GM12872 (cell line): ENCODE results near the gene C6orf62.

Experiments used
- TF ChIP-seq, protein P1 (sequence below): IDR thresholded peaks from 3 replicates; pipeline ENCODE4 v1.5.1; 2011; ENCODE audit warnings: low read depth, mild to moderate bottlenecking, low read length, moderate library complexity; ENCODE audit not compliant: insufficient read depth

The C6orf62 gene

GRCh38 chr6:24686408-24686807 lies 32.5 kb downstream of the C6orf62 start:
- TF ChIP-seq, protein P1, sequence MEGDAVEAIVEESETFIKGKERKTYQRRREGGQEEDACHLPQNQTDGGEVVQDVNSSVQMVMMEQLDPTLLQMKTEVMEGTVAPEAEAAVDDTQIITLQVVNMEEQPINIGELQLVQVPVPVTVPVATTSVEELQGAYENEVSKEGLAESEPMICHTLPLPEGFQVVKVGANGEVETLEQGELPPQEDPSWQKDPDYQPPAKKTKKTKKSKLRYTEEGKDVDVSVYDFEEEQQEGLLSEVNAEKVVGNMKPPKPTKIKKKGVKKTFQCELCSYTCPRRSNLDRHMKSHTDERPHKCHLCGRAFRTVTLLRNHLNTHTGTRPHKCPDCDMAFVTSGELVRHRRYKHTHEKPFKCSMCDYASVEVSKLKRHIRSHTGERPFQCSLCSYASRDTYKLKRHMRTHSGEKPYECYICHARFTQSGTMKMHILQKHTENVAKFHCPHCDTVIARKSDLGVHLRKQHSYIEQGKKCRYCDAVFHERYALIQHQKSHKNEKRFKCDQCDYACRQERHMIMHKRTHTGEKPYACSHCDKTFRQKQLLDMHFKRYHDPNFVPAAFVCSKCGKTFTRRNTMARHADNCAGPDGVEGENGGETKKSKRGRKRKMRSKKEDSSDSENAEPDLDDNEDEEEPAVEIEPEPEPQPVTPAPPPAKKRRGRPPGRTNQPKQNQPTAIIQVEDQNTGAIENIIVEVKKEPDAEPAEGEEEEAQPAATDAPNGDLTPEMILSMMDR, result no peak

GRCh38 chr6:24683297-24684296 lies 35.4 kb downstream of the C6orf62 start:
- TF ChIP-seq, protein P1, result no peak

DNA sequence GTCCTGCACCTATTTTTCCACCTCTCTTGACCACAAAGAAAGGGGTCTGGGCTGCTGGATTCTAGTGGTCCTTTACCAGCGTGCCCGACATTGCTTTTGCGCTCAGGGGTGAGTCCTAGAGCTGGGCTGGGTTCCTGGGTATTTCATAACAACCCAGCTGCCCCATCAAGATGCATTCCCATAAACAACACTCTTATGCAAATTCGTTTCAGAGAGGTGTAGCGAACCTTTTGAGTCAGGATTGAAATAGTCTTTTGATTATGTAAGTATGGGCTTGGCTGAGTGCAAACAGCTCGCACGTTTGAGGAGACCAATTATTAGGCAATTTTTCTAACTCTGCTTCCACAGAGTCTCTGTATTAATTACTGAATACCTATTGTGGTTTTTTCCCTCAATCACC lies 38.4 kb downstream of the C6orf62 start:
- TF ChIP-seq, protein P1, result no peak

GRCh38 chr6:24673625-24674024 lies 45.3 kb downstream of the C6orf62 start:
- TF ChIP-seq, protein P1, result no peak

DNA sequence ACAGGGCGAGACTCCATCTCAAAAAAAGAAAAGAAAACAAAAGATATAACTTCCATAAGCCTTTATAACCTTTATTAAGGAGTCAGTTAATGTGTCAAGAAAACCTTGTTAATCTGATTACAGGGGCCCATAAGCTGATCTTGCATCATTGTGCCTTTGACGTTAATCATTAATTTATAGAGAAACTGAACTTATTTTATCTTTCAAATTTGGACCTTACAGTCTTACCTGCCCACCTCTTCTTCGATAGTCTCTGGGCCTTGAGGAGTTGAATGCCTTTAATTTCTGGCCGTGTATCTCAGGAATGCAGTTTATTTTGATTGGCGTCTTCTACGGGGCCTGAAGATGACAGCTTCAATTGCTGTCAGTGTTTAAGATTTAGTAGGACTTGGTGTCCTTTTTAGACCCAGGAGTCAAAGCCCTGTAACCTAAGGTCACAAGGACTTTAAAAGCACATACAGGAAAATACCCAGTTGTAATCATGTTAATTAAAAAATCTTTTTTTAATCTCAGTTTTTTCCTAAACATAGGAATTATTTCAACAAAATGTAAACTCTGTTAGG lies 46.3 kb downstream of the C6orf62 start:
- TF ChIP-seq, protein P1, result no peak

DNA sequence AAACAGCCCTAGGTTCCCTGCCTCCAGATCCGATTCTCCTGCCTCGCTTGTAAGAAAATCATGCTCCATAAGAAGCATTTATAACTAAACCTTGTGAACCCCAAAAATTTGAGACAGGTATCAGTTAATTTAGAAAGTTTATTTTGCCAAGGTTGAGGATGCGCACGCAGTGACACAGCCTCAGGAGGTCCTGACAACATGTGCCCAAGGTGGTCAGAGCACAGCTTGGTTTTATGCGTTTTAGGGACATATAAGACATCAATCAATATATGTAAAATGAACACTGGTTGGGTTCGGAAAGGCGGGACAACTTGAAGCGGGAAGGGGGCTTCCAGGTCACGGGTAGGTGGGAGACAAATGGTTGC lies 50.0 kb downstream of the C6orf62 start:
- TF ChIP-seq, protein P1, result no peak

DNA sequence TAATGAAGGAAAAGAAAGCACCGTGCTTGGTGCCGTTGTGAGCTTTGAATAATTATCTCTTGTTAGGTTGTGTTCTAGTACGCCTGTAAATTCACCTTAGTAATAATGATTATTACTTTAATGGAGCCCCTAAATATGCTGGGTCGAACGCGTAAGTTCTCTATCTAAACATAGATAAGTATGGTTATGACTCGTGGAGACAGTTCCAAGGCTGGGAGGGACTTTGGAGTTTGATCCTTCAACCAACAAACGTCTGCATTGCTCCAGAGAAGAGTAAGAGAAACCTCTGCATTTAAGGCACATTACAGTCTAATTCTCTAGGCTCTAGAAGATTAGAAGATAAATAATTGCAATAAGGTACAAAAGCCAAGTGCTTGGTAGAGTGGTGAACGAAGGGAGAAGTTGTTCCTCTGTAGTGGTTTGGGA lies 51.6 kb downstream of the C6orf62 start:
- TF ChIP-seq, protein P1, result no peak
